GM21360 (cell line): ENCODE results near the gene GNB1L.

Experiments used
- ATAC-seq: cut with Tn5 transposase; IDR thresholded peaks from one replicate; pipeline ENCODE4 v1.9.1; 2021; ENCODE audit warnings: mild to moderate bottlenecking, moderate library complexity; ENCODE audit not compliant: unreplicated experiment

GNB1L gene

DNA sequence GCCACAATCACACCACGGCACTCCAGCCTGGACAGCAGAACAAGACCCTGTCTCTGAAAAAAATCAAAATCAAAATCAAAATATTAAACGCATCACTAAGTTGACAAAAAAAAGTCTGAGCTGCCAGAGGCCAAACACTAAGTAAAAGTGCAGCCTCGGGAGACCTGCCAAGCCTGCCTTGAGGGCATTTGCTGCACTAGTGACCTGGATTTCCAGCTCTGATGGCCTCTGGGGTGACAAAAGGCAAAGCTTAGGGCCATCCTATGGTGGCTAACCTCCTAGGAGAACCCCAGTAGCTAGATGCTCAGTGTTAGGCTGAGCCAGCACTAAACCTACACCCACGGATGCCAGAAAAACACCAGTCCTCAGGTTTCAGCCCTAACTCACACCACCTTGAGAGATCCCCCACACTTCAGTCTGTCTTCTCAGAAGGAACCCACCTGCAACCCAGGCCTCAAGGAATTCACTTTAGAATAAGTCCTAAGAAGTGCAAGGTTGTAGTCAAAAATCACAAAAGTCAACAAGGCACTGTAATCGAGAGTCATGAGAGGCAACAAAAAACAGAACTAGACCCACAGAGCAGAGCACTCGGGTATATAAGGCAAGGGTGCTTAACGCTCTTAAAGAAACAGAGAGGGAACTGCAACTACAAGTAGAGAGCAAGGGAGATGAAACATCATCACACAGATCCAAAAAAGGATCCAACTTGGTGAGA, 28.6 kb downstream of the GNB1L start:
- ATAC-seq = no peak

DNA sequence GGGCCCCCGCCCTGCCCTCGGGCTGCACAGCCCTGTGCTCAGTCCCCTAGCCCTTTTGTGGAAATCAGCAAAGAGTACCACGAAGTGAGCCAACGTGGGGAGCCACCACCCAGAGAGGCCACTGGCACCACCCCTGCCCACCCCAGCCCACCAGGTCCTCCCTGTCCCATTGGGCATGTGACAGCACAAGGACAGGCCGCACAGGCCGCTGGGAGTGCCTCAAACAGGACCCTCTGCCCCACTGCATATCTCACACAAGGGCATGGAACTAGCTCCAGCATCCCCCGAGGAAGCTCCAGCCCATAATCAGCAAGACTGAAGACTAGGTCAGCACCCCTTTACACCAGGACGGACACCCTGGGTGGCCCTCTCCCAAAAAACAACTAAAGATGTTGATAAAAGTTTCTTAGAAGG, 29.7 kb downstream of the GNB1L start:
- no peak for ATAC-seq

- ATAC-seq = no peak
These were observed 30.3 kb downstream of the GNB1L start for GRCh38 chr22:19824212-19824925.

DNA sequence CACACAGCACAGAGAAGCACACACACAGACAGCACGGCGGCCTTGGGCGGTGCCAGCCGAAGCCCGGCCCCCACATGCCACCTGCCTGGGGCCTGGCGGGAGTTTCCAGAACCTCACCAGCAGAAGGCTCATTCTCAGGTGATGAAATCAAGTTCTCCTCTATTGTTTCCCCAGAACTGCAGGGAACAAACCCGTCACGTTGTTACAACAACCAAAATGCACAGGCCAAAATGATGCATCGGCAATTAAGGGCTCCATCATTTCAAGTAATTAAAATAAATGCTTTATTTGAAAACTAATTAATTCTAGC, 30.8 kb downstream of the GNB1L start:
- ATAC-seq = no peak

- ATAC-seq = no peak
These were observed 31.3 kb downstream of the GNB1L start for GRCh38 chr22:19823191-19823901.

GRCh38 chr22:19822301-19823117, 32.2 kb downstream of the GNB1L start:
- ATAC-seq = no peak

DNA sequence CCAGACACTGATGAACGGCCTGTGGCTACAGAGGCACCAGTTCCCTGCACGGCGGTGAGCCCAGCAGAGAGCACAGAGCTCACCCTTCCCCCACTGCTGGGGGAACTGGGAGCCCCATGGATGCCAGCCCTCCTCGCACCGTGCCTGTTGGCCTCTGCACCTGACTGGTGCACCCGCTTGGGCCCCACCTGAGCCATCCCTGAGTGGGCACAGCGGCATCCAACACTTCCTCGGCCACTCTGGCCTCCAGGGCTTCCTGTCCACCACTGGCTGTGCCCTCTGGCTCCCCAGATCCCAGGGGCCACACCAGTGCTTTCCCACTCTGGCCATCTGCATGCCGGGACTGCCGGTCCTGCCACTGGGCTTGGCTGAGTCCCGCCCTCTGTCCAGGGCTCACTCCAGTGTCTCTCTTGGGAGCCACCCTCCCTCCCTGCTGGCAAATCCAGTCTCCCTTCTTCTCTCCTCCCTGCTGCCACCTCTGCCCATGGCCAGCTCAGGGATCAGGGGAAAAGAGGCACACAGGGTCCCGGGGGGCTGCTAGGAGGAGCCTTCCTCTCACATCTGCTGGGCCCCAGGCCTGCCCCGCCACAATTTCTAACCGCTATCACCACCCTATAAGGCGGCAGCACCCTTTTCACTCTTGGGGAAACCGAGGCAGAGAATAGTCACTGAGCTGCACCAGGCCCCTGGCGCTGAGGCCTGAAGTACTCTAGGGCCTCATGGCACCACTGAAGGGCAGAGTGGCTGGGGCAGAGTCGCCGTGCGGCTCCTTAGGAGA, 33.0 kb downstream of the GNB1L start:
- no peak for ATAC-seq

- ATAC-seq = no peak
These were observed 33.7 kb downstream of the GNB1L start for GRCh38 chr22:19820880-19821522.

- no peak for ATAC-seq
These were observed 34.5 kb downstream of the GNB1L start for GRCh38 chr22:19819911-19820879.

- ATAC-seq = no peak
These were observed 35.3 kb downstream of the GNB1L start for GRCh38 chr22:19819208-19819910.

DNA sequence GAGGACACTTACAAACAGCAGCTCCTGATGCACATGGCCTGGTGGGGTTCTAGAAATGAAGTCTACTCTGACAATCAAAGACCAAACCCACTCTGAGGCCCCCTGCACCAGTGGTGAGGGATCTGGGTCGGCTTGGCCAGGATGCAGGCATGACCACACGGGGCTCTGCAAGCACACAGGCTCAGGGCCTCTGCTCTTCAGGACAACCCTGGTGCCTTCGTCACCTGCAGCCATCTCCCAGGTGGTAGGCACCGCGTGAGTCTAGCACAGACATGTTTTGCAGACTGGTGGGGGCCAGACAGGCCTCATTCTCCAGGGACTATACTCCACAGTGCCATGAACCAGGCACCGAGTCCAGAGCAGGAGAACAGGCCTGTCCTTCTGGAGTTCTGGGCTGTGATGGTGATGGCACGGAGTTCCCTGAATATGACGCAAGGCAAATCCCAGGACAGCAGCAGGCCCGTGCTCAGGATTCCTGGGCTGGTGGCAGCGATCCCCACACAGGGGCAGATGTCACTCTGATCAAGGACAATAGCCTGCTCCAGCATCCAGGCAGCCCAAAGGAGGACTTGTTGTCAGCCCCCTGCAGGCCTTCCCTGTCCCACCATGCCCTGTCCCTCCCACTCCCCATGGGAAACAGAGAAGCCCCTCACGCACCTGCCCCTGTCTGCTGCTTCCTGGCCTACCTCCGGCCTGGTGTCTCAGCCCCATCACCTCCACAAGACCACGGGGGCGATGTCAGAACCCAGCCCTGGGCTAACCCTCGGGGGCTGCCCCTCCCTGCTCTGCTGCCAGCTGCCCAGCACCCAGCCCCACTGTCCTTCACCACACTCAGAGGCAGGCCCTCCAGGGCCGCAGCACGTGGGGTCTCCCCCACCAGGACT, 36.1 kb downstream of the GNB1L start:
- ATAC-seq = no peak

DNA sequence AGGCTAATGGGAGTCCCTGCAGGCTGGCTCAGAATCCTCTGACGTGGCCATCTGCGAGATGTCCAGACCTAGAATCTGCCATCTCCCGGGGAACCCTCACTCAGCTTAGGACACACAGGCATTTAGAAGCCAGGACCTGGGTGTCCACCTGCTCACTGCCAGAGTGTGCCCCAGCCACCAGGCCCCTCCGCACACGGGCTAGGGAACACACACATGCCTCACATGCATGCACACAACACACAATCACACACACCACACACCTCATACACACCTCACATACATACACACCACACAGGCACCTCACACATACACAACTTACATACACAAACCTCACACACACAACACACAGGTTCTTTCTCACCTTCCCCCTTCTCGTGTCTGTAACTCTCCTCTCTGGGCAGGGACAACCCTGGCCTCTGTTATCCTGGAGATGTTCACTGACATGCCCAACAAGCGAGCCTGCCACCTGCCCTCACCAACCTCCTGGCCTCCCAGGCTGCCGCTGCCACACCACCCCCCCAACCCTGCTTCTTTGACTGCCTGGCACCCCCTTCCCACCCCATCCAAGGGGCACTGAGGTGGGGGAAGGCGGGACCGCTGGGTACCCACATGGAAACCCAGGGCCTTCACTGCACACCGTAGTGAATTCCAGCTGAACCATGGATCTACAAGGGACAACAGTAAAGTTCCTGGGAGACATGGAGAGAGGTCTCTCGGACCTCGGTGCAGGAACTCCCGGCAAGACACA, 38.1 kb downstream of the GNB1L start:
- ATAC-seq = no peak

- ATAC-seq = no peak
These were observed 38.8 kb downstream of the GNB1L start for GRCh38 chr22:19815823-19816290.

- no peak for ATAC-seq
These were observed 39.4 kb downstream of the GNB1L start for GRCh38 chr22:19815093-19815822.

- no peak for ATAC-seq
These were observed 40.2 kb downstream of the GNB1L start for GRCh38 chr22:19814428-19814827.

GRCh38 chr22:19812910-19813309, 41.8 kb downstream of the GNB1L start:
- ATAC-seq = no peak
